ENCODE measurements around the gene MAP4K1.

MAP4K1 gene

DNA sequence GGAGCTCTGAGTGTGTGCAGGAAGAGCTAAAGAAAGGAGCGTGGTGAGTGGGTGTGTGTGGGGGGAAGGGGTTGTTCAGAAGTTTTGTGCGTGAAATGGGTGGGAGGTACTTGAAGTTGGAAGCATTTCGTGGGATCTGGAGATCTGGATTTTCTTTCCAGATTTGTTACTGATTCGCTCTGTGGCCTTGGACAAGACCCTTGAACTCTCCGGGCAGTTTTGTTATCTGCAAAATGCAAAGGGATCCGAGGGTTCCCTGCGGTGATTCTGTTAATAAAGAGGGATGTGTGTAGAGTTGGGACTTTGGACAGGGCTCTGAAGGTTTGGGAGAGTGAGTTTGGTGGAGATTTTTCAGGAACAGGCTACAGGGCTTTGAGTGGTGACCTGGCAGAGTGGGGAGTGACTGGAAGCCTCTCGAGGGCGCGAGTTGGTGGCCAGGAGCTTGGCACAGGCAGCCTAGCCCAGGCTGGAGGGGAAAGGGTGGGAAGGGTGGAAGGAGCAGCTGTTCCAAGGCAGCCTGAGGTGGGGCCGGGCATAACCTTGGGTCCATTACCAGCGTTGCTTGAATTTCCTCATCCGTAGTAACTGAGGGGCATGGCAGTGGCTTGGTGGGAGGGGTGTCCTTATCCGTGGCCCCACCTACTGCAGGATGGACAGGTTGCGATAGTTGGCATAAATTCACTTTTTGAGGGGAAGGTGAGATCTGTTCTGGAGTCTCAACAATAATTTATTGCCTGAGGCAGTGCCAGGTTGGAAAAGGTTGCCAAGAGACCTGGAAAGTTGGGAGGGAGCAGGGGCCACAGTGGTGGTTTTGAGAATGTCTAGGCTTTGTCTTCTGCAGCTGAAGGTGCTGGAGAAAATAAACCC lies 31.8 kb upstream of the MAP4K1 start (continued):
- TF ChIP-seq, protein P1, sequence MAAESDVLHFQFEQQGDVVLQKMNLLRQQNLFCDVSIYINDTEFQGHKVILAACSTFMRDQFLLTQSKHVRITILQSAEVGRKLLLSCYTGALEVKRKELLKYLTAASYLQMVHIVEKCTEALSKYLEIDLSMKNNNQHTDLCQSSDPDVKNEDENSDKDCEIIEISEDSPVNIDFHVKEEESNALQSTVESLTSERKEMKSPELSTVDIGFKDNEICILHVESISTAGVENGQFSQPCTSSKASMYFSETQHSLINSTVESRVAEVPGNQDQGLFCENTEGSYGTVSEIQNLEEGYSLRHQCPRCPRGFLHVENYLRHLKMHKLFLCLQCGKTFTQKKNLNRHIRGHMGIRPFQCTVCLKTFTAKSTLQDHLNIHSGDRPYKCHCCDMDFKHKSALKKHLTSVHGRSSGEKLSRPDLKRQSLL (tag by site-specific recombination; IDR thresholded peaks at IDR 0.05): 0 out of 2 replicates have a peak, but pooled peaks have one; percentile 9
- TF ChIP-seq GLI4 (tag by site-specific recombination; IDR thresholded peaks at IDR 0.05) (no peak), ZNF76 (tag by site-specific recombination; IDR thresholded peaks at IDR 0.05; ENCODE audit: borderline replicate concordance, low read depth) (peak; percentile 22; the same call in 1 of the 2 replicates), ZFP69B (tag by site-specific recombination; IDR thresholded peaks at IDR 0.05) (peak; percentile 70), SP2 (tag by site-specific recombination; IDR thresholded peaks at IDR 0.05) (peak; percentile 45), ZFP37 (tag by site-specific recombination; IDR thresholded peaks at IDR 0.05) (peak; percentile 68; the same call in 1 of the 2 replicates), ZNF155 (tag by site-specific recombination; IDR thresholded peaks at IDR 0.05) (no peak), ZNF366 (tag by site-specific recombination; conservative IDR thresholded peaks at IDR 0.05) (peak; percentile 71)
- TF ChIP-seq, protein P2, sequence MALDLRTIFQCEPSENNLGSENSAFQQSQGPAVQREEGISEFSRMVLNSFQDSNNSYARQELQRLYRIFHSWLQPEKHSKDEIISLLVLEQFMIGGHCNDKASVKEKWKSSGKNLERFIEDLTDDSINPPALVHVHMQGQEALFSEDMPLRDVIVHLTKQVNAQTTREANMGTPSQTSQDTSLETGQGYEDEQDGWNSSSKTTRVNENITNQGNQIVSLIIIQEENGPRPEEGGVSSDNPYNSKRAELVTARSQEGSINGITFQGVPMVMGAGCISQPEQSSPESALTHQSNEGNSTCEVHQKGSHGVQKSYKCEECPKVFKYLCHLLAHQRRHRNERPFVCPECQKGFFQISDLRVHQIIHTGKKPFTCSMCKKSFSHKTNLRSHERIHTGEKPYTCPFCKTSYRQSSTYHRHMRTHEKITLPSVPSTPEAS (tag by site-specific recombination; IDR thresholded peaks at IDR 0.05): peak; percentile 31; the same call in 1 of the 2 replicates
- TF ChIP-seq, protein P3, sequence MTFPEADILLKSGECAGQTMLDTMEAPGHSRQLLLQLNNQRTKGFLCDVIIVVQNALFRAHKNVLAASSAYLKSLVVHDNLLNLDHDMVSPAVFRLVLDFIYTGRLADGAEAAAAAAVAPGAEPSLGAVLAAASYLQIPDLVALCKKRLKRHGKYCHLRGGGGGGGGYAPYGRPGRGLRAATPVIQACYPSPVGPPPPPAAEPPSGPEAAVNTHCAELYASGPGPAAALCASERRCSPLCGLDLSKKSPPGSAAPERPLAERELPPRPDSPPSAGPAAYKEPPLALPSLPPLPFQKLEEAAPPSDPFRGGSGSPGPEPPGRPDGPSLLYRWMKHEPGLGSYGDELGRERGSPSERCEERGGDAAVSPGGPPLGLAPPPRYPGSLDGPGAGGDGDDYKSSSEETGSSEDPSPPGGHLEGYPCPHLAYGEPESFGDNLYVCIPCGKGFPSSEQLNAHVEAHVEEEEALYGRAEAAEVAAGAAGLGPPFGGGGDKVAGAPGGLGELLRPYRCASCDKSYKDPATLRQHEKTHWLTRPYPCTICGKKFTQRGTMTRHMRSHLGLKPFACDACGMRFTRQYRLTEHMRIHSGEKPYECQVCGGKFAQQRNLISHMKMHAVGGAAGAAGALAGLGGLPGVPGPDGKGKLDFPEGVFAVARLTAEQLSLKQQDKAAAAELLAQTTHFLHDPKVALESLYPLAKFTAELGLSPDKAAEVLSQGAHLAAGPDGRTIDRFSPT (tag by site-specific recombination; IDR thresholded peaks at IDR 0.05): peak; percentile 79
- TF ChIP-seq, protein P4, sequence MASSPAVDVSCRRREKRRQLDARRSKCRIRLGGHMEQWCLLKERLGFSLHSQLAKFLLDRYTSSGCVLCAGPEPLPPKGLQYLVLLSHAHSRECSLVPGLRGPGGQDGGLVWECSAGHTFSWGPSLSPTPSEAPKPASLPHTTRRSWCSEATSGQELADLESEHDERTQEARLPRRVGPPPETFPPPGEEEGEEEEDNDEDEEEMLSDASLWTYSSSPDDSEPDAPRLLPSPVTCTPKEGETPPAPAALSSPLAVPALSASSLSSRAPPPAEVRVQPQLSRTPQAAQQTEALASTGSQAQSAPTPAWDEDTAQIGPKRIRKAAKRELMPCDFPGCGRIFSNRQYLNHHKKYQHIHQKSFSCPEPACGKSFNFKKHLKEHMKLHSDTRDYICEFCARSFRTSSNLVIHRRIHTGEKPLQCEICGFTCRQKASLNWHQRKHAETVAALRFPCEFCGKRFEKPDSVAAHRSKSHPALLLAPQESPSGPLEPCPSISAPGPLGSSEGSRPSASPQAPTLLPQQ (tag by site-specific recombination; IDR thresholded peaks at IDR 0.05): peak; percentile 87

DNA sequence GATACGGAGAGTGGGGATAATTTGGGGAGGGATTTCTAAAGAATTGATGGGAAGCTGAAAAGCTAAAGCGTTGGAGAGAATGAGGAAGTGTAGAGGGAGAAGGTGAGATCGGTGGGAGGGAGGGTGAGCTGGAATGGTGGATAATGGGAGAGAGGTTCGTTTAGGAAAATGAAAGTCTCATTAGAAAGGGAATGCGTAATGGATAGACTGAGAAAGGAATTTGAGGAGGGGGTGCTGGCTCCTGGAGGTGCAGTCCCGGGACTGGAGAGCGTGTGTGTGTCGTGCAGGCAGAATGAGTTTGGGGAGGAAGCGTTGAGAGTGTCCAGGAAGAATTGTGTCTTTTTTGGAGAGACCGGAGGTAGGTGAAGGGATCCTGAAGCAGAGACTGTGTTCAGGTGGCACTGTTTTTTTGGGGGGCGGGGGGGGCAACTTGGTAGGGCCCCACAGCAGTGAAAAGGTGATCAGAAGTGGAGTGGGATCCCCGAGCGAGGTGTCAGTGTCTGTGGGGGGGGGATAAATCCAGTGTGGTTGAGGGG lies 31.1 kb upstream of the MAP4K1 start:
- Histone ChIP-seq H3K4me1 (ENCODE audit: control insufficient read depth, insufficient read depth, low read length) (peaks cover 50% of the 10 kb centered on the region), H3K27ac (ENCODE audit: extremely low read depth, low read depth, low read length) (peak overlapping the region; percentile 96; the same call in 1 of the 2 replicates), H3K36me3 (ENCODE audit: control insufficient read depth in 2 of 2, insufficient read depth in 1 of 2, low read length in 2 of 2) (peaks cover 0 to 5% of the 10 kb centered on the region in 2 experiments; a peak in 1 of 3 replicates), H3K9me3 (ENCODE audit: control insufficient read depth, insufficient read depth, low read depth, low read length) (peaks cover 2% of the 10 kb centered on the region; the same call in 1 of the 2 replicates), H3K4me3 (ENCODE audit: low read depth, low read length) (peak overlapping the region; percentile 84)
- ChIA-PET CTCF (interaction anchor here (0.8 to 8.2 kb wide), 11 partner anchors 9 to 246 kb away, joined by 3 to 85 read pairs (median 6); partner anchors contain the start of gene FAM98C), POLR2A (interaction anchor here (0.6 to 6.3 kb wide), 23 partner anchors 10 to 282 kb away, joined by 3 to 122 read pairs (median 11); partner anchors contain the start of genes ECH1, EIF3K, MAP4K1 and MRPS12)
- TF ChIP-seq ZNF10 (tag by site-specific recombination; IDR thresholded peaks at IDR 0.05) (peak; percentile 34; the same call in 1 of the 2 replicates), ZNF600 (tag by site-specific recombination; IDR thresholded peaks at IDR 0.05) (peak; percentile 97), ZSCAN16 (tag by site-specific recombination; IDR thresholded peaks at IDR 0.05) (no peak), ZNF37A (tag by site-specific recombination; IDR thresholded peaks at IDR 0.05) (no peak), ZNF416 (tag by site-specific recombination; IDR thresholded peaks at IDR 0.05) (no peak), ZNF302 (tag by site-specific recombination; IDR thresholded peaks at IDR 0.05; ENCODE audit: low read depth) (no peak), ZBTB7A (tag by site-specific recombination; IDR thresholded peaks at IDR 0.05; ENCODE audit: low read depth) (no peak; the same call in none of the 2 replicates), YY2 (tag by site-specific recombination; IDR thresholded peaks at IDR 0.05) (no peak), ZBTB21 (tag by site-specific recombination; IDR thresholded peaks at IDR 0.05) (peak; percentile 6; the same call in 1 of the 2 replicates), ZNF174 (tag by site-specific recombination; IDR thresholded peaks at IDR 0.05) (no peak), SP7 (tag by site-specific recombination; IDR thresholded peaks at IDR 0.05) (no peak; the same call in 1 of the 2 replicates), ZFP41 (tag by site-specific recombination; IDR thresholded peaks at IDR 0.05; ENCODE audit: borderline replicate concordance) (no peak)
- TF ChIP-seq, protein P1 (tag by site-specific recombination; IDR thresholded peaks at IDR 0.05): no peak
- TF ChIP-seq, protein P5, sequence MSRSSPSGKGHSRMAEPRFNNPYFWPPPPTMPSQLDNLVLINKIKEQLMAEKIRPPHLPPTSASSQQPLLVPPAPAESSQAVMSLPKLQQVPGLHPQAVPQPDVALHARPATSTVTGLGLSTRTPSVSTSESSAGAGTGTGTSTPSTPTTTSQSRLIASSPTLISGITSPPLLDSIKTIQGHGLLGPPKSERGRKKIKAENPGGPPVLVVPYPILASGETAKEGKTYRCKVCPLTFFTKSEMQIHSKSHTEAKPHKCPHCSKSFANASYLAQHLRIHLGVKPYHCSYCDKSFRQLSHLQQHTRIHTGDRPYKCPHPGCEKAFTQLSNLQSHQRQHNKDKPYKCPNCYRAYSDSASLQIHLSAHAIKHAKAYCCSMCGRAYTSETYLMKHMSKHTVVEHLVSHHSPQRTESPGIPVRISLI (tag by site-specific recombination; IDR thresholded peaks at IDR 0.05): no peak
